K562 (cell line): ENCODE results near the gene DCAF6. TPM values are rescaled to one million over a fixed set of nuclear protein-coding genes. Genes with fewer than 3 reads are reported as not detected.

ENCODE experiments used
- ATAC-seq: fragments of 200-7000 bp; cut with Tn5 transposase; 3 replicates; pipeline ENCODE4 v1.9.1; 2020; ENCODE audit warnings: moderate library complexity
- BruUV-seq: library from RNA; stranded (reverse); fragments of 400-500 nt; replicated peaks from 2 replicates; lab custom pipeline; 2021; lab: Mats Ljungman, UMichigan
- CTCF ChIA-PET: fragments of 300-600 bp; formaldehyde crosslinking; extraction: SDS; loops from one replicate; lab custom pipeline; 2021; ENCODE audit warnings: low intra/inter-chr PET ratio; lab: Yijun Ruan, JAX
- POLR2A ChIA-PET: fragments of 300-600, 350-650 bp; sonication (Branson Sonifier 250); formaldehyde crosslinking; extraction: SDS; loops from one replicate; lab custom pipeline; 2021; ENCODE audit warnings: antibody characterized with exemption, inconsistent platforms; lab: Yijun Ruan, JAX
- DNase-seq, 4 experiments: peaks; one replicate each; pipeline versions ENCODE4 v3.0.0 to v3.0.0-alpha.2; 2011 to 2018; ENCODE audit warnings: low spot score in 3 of 4, mixed read lengths in 3 of 4; ENCODE audit errors: extremely low read depth in 1 of 4
- FAIRE-seq: peaks from 2 replicates; lab custom pipeline; 2011; peaks lifted over from hg19 to GRCh38; lab: Jason Lieb, UNC
- H2AFZ ChIP-seq: 2 replicates; pipeline ENCODE4 v1.6.0; 2011; ENCODE audit warnings: low read depth, low read length, control low read depth, inconsistent platforms
- H3K27ac ChIP-seq: fragments of 200-600 bp; 3 replicates; pipeline ENCODE4 v1.8.0; 2011; ENCODE audit warnings: low read depth, mild to moderate bottlenecking, control low read depth, inconsistent platforms, low read length, moderate library complexity, mixed read lengths; ENCODE audit errors: extremely low read depth
- H3K27me3 ChIP-seq, 2 experiments: fragments of 300-600 bp in 1 of 2; 2 replicates in 1 of 2; 3 replicates in 1 of 2; pipeline versions ENCODE4 v1.6.0 to v1.8.0; 2011; ENCODE audit warnings: inconsistent platforms in 2 of 2, low read length in 2 of 2, mild to moderate bottlenecking in 1 of 2, mixed read lengths in 1 of 2, moderate library complexity in 1 of 2; ENCODE audit not compliant: control insufficient read depth in 2 of 2, insufficient read depth in 2 of 2
- H3K36me3 ChIP-seq: fragments of 300-600 bp; 3 replicates; pipeline ENCODE4 v1.8.0; 2011; ENCODE audit warnings: mild to moderate bottlenecking, low read length, inconsistent platforms; ENCODE audit not compliant: control insufficient read depth, insufficient read depth
- H3K4me1 ChIP-seq, 2 experiments: fragments of 200-600 bp in 1 of 2; replicated peaks in 1 of 2; 2 replicates in 1 of 2; 3 replicates in 1 of 2; pipeline versions ENCODE4 v1.5.1 to v1.8.0; 2011; ENCODE audit warnings: inconsistent platforms in 2 of 2, low read length in 2 of 2, mild to moderate bottlenecking in 1 of 2, mixed read lengths in 1 of 2, moderate library complexity in 1 of 2; ENCODE audit not compliant: control insufficient read depth in 2 of 2, insufficient read depth in 2 of 2
- H3K4me2 ChIP-seq: 2 replicates; pipeline ENCODE4 v1.6.1; 2011; ENCODE audit warnings: low read length, control low read depth, inconsistent platforms, mixed read lengths; ENCODE audit not compliant: insufficient read depth
- H3K4me3 ChIP-seq: fragments of 200-600 bp; sonication (generic), shearing (Covaris generic); 2 replicates; pipeline ENCODE4 v1.5.1; 2016; ENCODE audit warnings: control low read depth, inconsistent platforms
- H3K79me2 ChIP-seq: fragments of 200-600 bp; 3 replicates; pipeline ENCODE4 v1.8.0; 2011; ENCODE audit warnings: low read length, inconsistent platforms; ENCODE audit not compliant: control insufficient read depth, insufficient read depth
- H3K9ac ChIP-seq, 2 experiments: 2 replicates each; pipeline versions ENCODE4 v1.6.0 to v1.6.1; 2011; ENCODE audit warnings: low read depth in 2 of 2, low read length in 2 of 2, control low read depth in 1 of 2, inconsistent platforms in 1 of 2, mild to moderate bottlenecking in 1 of 2, mixed read lengths in 1 of 2; ENCODE audit not compliant: insufficient read depth in 1 of 2
- H3K9me1 ChIP-seq: one replicate; pipeline ENCODE4 v1.6.0; 2011; ENCODE audit warnings: inconsistent platforms, mild to moderate bottlenecking, low read length, moderate library complexity; ENCODE audit not compliant: control insufficient read depth, insufficient read depth
- H3K9me3 ChIP-seq: replicated peaks from 2 replicates; pipeline ENCODE4 v1.5.1; 2011; ENCODE audit warnings: low read depth, low read length, inconsistent platforms; ENCODE audit not compliant: control insufficient read depth, insufficient read depth
- H4K20me1 ChIP-seq: replicated peaks from 2 replicates; pipeline ENCODE4 v1.6.1; 2011; ENCODE audit warnings: low read length, inconsistent platforms, mixed read lengths; ENCODE audit not compliant: control insufficient read depth, insufficient read depth
- PTBP1 ChIP-seq: fragments of 200-400 bp; formaldehyde crosslinking; IDR thresholded peaks from 2 replicates; pipeline ENCODE4 v1.6.1; 2017; ENCODE audit warnings: low read depth, low read length
- YY1 ChIP-seq, 3 experiments: IDR thresholded peaks; 2 replicates each; pipeline ENCODE4 v1.6.1; 2011; ENCODE audit warnings: low read length in 2 of 3, mild to moderate bottlenecking in 2 of 3, moderate library complexity in 2 of 3, borderline replicate concordance in 1 of 3, control low read depth in 1 of 3, low read depth in 1 of 3; ENCODE audit not compliant: insufficient read depth in 3 of 3, insufficient replicate concordance in 2 of 3, control insufficient read depth in 1 of 3, insufficient read length in 1 of 3; ENCODE audit errors: extremely low read depth in 1 of 3
- ZNF511 ChIP-seq: sonication (generic); formaldehyde crosslinking; IDR thresholded peaks from 2 replicates; pipeline ENCODE4 v1.8.0; 2022; ENCODE audit warnings: mild to moderate bottlenecking, missing genetic modification reagents
- WGBS: fragments of 100-300 bp; shearing (Covaris generic); methylation state at CpG from one replicate; pipeline ENCODE4 v1.1.6; 2016; ENCODE audit warnings: low coverage, mixed read lengths; ENCODE audit not compliant: insufficient coverage; ENCODE audit errors: missing lambda C conversion rate; 5-methylcytosine and 5-hydroxymethylcytosine counted together
- in situ Hi-C: fragments of 300-500 bp; cut with MboI; formaldehyde crosslinking; loops from 4 replicates; pipeline ENCODE4 v1.15.0; 2018; ENCODE audit warnings: inconsistent platforms, mixed read lengths
- intact Hi-C: fragments of 100-400 bp; cut with micrococcal nuclease; formaldehyde crosslinking; loops from 2 replicates; pipeline ENCODE4 v1.14.2; 2022
- polyA plus RNA-seq, 8 experiments: library from polyadenylated mRNA; depleted of rRNA in 4 of 8; stranded (reverse) in 5 of 8; unstranded in 3 of 8; fragments of >200 nt; fragmentation: Nextera tagmentation in 2 of 8; fragmentation: Illumina TruSeq in 1 of 8; extraction: Ambion mirVana in 2 of 8; extraction: Trizol in 1 of 8; gene quantifications; 2 replicates each; pipeline versions ENCODE4 v1.2.1 to v1.2.3, GENCODE V29; 2011 to 2014; ENCODE audit warnings: inconsistent platforms in 1 of 8, missing spikeins in 1 of 8
- total RNA-seq, 7 experiments: library from RNA; depleted of rRNA in 6 of 7; stranded (reverse); fragments of >200 nt in 6 of 7; fragmentation: Illumina TruSeq in 2 of 7; extraction: Trizol in 2 of 7; gene quantifications; 2 replicates each; pipeline versions ENCODE4 v1.2.1 to v1.2.3, GENCODE V29; 2011 to 2021; ENCODE audit warnings: low replicate concordance in 1 of 7
- TF ChIP-seq, protein P1 (sequence below): fragments of 450-650 bp; formaldehyde crosslinking; IDR thresholded peaks from 2 replicates; pipeline ENCODE4 v1.4.0; 2020; ENCODE audit warnings: mild to moderate bottlenecking, mixed read lengths
- TF ChIP-seq, protein P2 (sequence below): fragments of 450-650 bp; IDR thresholded peaks from 2 replicates; pipeline ENCODE4 v1.6.1; 2016
- TF ChIP-seq, protein P3 (sequence below): fragments of 250-450 bp; sonication (Bioruptor Pico); IDR thresholded peaks from 2 replicates; pipeline ENCODE4 v1.5.0; 2021; ENCODE audit warnings: mild to moderate bottlenecking, borderline replicate concordance

The DCAF6 gene
- total and polyA plus RNA-seq, 9 of the 15 experiments (the other 6 are each of a cell fraction or from before 2014, with no cell fraction given), result 19.1 to 102 (median 46.3) TPM

GRCh38 chr1:167912294-167912693 lies 24.2 kb upstream of the DCAF6 start:
- ChIA-PET POLR2A (no interaction called here), CTCF (no interaction called here)
- H3K79me2 ChIP-seq, result peaks cover 6% of the 10 kb centered on the region; the same call in 1 of the 3 replicates
- H3K9me1 ChIP-seq, result no peaks in the 10 kb centered on the region
- no peak for DNase-seq
- no peak for ATAC-seq
- in situ Hi-C loops (no loop called here), intact Hi-C loops (no loop called here)
- no peak overlapping the region for H3K9ac ChIP-seq
- BruUV-seq, result no TSS peak
- H3K4me2 ChIP-seq, result no peak overlapping the region
- TF ChIP-seq ZNF511, result no peak
- TF ChIP-seq, protein P1, sequence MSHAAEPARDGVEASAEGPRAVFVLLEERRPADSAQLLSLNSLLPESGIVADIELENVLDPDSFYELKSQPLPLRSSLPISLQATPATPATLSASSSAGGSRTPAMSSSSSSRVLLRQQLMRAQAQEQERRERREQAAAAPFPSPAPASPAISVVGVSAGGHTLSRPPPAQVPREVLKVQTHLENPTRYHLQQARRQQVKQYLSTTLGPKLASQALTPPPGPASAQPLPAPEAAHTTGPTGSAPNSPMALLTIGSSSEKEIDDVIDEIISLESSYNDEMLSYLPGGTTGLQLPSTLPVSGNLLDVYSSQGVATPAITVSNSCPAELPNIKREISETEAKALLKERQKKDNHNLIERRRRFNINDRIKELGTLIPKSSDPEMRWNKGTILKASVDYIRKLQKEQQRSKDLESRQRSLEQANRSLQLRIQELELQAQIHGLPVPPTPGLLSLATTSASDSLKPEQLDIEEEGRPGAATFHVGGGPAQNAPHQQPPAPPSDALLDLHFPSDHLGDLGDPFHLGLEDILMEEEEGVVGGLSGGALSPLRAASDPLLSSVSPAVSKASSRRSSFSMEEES (CRISPR knock-in tag), result no peak
- TF ChIP-seq PTBP1, result no peak
- TF ChIP-seq YY1 (IDR thresholded peaks at IDR 0.05; ENCODE audit: borderline replicate concordance in 1 of 3, control insufficient read depth in 1 of 3, extremely low read depth in 1 of 3, insufficient read depth in 3 of 3, insufficient read length in 1 of 3, insufficient replicate concordance in 2 of 3, low read depth in 1 of 3, low read length in 2 of 3), result peak in 2 of 3 experiments; percentile 21 to 79
- TF ChIP-seq, protein P2, sequence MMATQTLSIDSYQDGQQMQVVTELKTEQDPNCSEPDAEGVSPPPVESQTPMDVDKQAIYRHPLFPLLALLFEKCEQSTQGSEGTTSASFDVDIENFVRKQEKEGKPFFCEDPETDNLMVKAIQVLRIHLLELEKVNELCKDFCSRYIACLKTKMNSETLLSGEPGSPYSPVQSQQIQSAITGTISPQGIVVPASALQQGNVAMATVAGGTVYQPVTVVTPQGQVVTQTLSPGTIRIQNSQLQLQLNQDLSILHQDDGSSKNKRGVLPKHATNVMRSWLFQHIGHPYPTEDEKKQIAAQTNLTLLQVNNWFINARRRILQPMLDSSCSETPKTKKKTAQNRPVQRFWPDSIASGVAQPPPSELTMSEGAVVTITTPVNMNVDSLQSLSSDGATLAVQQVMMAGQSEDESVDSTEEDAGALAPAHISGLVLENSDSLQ, result peak; percentile 13; the same call in 1 of the 2 replicates
- TF ChIP-seq, protein P3, sequence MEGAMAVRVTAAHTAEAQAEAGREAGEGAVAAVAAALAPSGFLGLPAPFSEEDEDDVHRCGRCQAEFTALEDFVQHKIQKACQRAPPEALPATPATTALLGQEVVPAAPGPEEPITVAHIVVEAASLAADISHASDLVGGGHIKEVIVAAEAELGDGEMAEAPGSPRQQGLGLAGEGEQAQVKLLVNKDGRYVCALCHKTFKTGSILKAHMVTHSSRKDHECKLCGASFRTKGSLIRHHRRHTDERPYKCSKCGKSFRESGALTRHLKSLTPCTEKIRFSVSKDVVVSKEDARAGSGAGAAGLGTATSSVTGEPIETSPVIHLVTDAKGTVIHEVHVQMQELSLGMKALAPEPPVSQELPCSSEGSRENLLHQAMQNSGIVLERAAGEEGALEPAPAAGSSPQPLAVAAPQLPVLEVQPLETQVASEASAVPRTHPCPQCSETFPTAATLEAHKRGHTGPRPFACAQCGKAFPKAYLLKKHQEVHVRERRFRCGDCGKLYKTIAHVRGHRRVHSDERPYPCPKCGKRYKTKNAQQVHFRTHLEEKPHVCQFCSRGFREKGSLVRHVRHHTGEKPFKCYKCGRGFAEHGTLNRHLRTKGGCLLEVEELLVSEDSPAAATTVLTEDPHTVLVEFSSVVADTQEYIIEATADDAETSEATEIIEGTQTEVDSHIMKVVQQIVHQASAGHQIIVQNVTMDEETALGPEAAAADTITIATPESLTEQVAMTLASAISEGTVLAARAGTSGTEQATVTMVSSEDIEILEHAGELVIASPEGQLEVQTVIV (CRISPR knock-in tag), result no peak
- H3K4me1 ChIP-seq, result peaks cover 4 to 8% of the 10 kb centered on the region in 2 experiments; a peak in 3 of 5 replicates
- no peak overlapping the region for H3K4me3 ChIP-seq
- H3K27ac ChIP-seq, result no peak overlapping the region
- peaks cover 22% of the 10 kb centered on the region; the same call in 2 of the 3 replicates for H3K36me3 ChIP-seq
- no peaks in the 10 kb centered on the region for H4K20me1 ChIP-seq
- peaks cover 19% of the 10 kb centered on the region for H3K9me3 ChIP-seq
- H3K27me3 ChIP-seq, result no peaks in the 10 kb centered on the region
- no peak overlapping the region for H2AFZ ChIP-seq
- WGBS, result 75% methylated on average over 6 of the region's 7 CpGs
- no peak for FAIRE-seq
